Cardiac muscle cell (in vitro differentiated cells and primary cell): ENCODE results near the gene PHF14. TPM values are rescaled to one million over a fixed set of nuclear protein-coding genes. Genes with fewer than 3 reads are reported as not detected.
"Not testable (repeated sequence)": the region's sequence is repeated elsewhere in the genome, so short reads cannot be mapped to it uniquely, and the experiment has no call there.

ENCODE experiments used
- DNase-seq, 2 donors: peaks; one replicate each; pipeline versions ENCODE4 v3.0.0 to v3.0.0-alpha.2; 2010 to 2017; ENCODE audit warnings: low read depth in 1 of 2, low spot score in 1 of 2
- H3K27ac ChIP-seq: fragments of 200-600 bp; sonication (generic); 2 replicates; pipeline ENCODE4 v1.5.1; 2016
- H3K27me3 ChIP-seq: fragments of 200-600 bp; sonication (generic); 2 replicates; pipeline ENCODE4 v1.6.0; 2016; ENCODE audit warnings: control low read depth
- H3K36me3 ChIP-seq: fragments of 200-600 bp; sonication (generic); 2 replicates; pipeline ENCODE4 v1.5.1; 2016; ENCODE audit warnings: control low read depth
- H3K4me1 ChIP-seq: fragments of 200-600 bp; sonication (generic); 2 replicates; pipeline ENCODE4 v1.8.1; 2017; ENCODE audit warnings: low read depth, mild to moderate bottlenecking, mixed run types
- H3K4me3 ChIP-seq: fragments of 200-600 bp; sonication (generic); 2 replicates; pipeline ENCODE4 v1.5.1; 2016; ENCODE audit warnings: mild to moderate bottlenecking
- H3K9me3 ChIP-seq: fragments of 200-600 bp; sonication (generic); 2 replicates; pipeline ENCODE4 v1.5.1; 2017; ENCODE audit warnings: low read depth, mild to moderate bottlenecking, control low read depth
- CTCF ChIP-seq: IDR thresholded peaks from 2 replicates; pipeline ENCODE4 v1.5.1; 2012; ENCODE audit warnings: low read depth, mild to moderate bottlenecking, low read length
- polyA plus RNA-seq: library from polyadenylated mRNA; unstranded; fragments of >200 nt; fragmentation: Nextera tagmentation; extraction: Ambion mirVana; gene quantifications from 2 replicates; pipeline ENCODE4 v1.2.1, GENCODE V29; 2016
- total RNA-seq: library from RNA; depleted of rRNA; stranded (reverse); fragments of >200 nt; gene quantifications from 2 replicates; pipeline ENCODE4 v1.2.3, GENCODE V29; 2016

The PHF14 gene
- total and polyA plus RNA-seq, 2 experiments from 2014 or later: 28.6 to 31.2 TPM

- Histone ChIP-seq H3K36me3 (no peaks in the 10 kb centered on the region), H3K27ac (no peak overlapping the region), H3K4me1 (peaks cover 6% of the 10 kb centered on the region), H3K9me3 (no peaks in the 10 kb centered on the region), H3K27me3 (no peaks in the 10 kb centered on the region), H3K4me3 (no peak overlapping the region)
- no peak for DNase-seq
- TF ChIP-seq CTCF: no peak
Observed at GRCh38 chr7:10977113-10977512, 3.4 kb downstream of the PHF14 start.

GRCh38 chr7:10981317-10981716 lies 7.6 kb downstream of the PHF14 start:
- no peaks in the 10 kb centered on the region for H3K36me3 ChIP-seq
- DNase-seq: no peak
- H3K27ac ChIP-seq: no peak overlapping the region
- no peaks in the 10 kb centered on the region for H3K27me3 ChIP-seq
- no peaks in the 10 kb centered on the region for H3K9me3 ChIP-seq
- H3K4me1 ChIP-seq: no peaks in the 10 kb centered on the region
- H3K4me3 ChIP-seq: no peak overlapping the region
- TF ChIP-seq CTCF: no peak

GRCh38 chr7:10990748-10991147 lies 17.1 kb downstream of the PHF14 start:
- H3K4me1 ChIP-seq, H3K27ac ChIP-seq, DNase-seq, H3K36me3 ChIP-seq, H3K9me3 ChIP-seq, H3K27me3 ChIP-seq, H3K4me3 ChIP-seq: not testable (repeated sequence)

DNA sequence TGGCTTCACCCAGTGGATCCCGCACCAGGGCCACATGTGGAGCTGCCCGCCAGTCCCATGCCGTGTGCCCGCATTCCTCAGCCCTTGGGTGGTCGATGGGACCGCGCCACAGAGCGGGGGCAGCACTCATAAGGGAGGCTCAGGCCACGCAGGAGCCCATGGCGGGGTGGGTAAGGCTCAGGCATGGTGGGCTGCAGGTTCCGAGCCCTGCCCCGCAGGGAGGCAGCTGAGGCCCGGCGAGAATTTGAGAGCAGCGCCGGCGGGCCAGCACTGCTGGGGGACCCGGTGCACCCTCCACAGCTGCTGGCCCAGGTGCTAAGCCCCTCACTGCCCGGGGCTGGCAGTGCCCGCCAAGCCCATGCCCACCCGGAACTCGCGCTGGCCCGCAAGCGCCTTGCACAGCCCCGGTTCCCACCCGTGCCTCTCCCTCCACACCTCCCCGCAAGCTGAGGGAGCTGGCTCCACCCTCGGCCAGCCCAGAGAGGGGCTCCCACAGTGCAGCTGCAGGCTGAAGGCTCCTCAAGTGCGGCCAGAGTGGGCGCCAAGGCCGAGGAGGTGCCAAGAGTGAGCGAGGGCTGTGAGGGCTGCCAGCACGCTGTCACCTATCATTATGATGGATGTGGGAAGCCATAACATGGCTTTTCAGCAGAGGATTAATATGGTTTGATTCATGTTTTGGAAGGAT lies 22.0 kb downstream of the PHF14 start:
- not testable (repeated sequence) for H3K4me3 ChIP-seq, H3K27ac ChIP-seq, H3K4me1 ChIP-seq, H3K36me3 ChIP-seq, H3K27me3 ChIP-seq, H3K9me3 ChIP-seq, DNase-seq

- TF ChIP-seq CTCF: no peak
- Histone ChIP-seq H3K27me3 (no peaks in the 10 kb centered on the region), H3K9me3 (no peaks in the 10 kb centered on the region), H3K4me3 (no peak overlapping the region), H3K4me1 (no peaks in the 10 kb centered on the region), H3K27ac (peak overlapping the region; percentile 0), H3K36me3 (no peaks in the 10 kb centered on the region)
- no peak for DNase-seq
Observed at GRCh38 chr7:10998996-10999757, 25.5 kb downstream of the PHF14 start.

GRCh38 chr7:11005202-11005601 lies 31.5 kb downstream of the PHF14 start:
- TF ChIP-seq CTCF: no peak
- Histone ChIP-seq H3K9me3 (no peaks in the 10 kb centered on the region), H3K4me3 (no peak overlapping the region), H3K27me3 (no peaks in the 10 kb centered on the region), H3K27ac (no peak overlapping the region), H3K4me1 (no peaks in the 10 kb centered on the region), H3K36me3 (no peaks in the 10 kb centered on the region)
- DNase-seq: no peak
